ENCODE data around the gene PNMA6E.
"Not testable (repeated sequence)": the region's sequence is repeated elsewhere in the genome, so short reads cannot be mapped to it uniquely, and the experiment has no call there.

DNA sequence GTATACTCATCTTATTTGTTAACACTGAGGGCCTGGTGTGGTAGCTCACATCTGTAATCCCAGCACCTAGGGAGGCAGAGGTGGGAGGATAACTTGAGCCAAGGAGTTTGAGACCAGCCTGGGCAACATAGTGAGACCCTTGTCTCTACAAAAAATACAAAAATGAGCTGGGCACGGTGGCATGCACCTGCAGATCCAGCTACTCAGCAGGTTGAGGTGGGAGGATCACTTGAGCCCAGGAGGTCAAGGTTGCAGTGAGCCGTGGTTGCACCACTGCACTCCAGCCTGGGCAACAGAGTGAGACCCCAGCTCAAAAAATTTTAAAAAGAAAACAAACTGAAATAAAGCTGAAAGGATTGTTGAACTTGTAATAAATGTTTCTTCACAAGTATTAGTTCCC is 16.2 kb downstream of the PNMA6E start:
- TF ChIP-seq POLR2A (IDR thresholded peaks at IDR 0.05), result not testable (repeated sequence)
- TF ChIP-seq, protein P1, sequence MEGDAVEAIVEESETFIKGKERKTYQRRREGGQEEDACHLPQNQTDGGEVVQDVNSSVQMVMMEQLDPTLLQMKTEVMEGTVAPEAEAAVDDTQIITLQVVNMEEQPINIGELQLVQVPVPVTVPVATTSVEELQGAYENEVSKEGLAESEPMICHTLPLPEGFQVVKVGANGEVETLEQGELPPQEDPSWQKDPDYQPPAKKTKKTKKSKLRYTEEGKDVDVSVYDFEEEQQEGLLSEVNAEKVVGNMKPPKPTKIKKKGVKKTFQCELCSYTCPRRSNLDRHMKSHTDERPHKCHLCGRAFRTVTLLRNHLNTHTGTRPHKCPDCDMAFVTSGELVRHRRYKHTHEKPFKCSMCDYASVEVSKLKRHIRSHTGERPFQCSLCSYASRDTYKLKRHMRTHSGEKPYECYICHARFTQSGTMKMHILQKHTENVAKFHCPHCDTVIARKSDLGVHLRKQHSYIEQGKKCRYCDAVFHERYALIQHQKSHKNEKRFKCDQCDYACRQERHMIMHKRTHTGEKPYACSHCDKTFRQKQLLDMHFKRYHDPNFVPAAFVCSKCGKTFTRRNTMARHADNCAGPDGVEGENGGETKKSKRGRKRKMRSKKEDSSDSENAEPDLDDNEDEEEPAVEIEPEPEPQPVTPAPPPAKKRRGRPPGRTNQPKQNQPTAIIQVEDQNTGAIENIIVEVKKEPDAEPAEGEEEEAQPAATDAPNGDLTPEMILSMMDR (IDR thresholded peaks at IDR 0.05), result not testable (repeated sequence)

All from vagina (tissue), 2 donors.